HG02798 (cell line): ENCODE results near the gene FATE1.

ENCODE experiments used
- ATAC-seq: cut with Tn5 transposase; IDR thresholded peaks from one replicate; pipeline ENCODE4 v1.9.1; 2021; ENCODE audit warnings: mild to moderate bottlenecking; ENCODE audit not compliant: unreplicated experiment, poor library complexity

FATE1 gene

DNA sequence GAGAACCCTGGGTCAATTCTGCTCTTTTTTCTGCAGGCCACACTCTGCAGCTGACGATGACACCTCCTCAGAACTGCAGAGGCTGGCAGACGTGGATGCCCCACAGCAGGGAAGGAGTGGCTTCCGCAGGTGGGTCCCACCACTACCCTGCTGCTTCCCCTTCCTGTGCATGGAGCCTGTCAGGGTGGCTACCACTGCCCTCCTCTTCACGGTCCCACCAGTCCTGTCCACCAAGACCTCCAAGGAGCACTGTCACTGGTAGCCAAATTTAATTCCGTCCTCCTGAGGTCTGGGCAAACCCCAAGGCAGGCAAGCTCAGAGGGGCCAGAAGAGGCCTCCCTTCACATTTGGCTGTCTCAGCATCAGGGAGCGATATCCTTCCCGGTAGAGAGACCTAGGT is 22.9 kb downstream of the FATE1 start:
- ATAC-seq = no peak

DNA sequence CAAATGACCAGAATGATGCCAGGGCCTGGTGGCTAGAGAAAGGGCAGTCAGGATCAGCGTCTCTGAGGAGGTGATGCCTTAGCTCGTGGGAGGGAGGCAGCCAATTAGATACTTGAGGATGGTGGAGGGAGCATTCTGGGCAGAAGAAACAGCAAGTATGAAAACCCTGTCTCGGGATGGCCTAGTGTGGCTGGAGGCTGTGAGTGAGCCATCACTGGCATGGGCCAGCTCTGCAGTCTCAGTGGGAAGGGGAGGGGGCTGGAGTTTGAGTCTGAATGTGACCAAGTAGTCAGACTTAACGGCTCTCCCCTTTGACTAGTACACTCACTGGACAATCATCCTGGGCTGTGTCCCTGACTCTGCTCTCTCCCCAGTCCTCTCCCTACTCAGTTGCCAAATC is 25.8 kb downstream of the FATE1 start:
- no peak for ATAC-seq

DNA sequence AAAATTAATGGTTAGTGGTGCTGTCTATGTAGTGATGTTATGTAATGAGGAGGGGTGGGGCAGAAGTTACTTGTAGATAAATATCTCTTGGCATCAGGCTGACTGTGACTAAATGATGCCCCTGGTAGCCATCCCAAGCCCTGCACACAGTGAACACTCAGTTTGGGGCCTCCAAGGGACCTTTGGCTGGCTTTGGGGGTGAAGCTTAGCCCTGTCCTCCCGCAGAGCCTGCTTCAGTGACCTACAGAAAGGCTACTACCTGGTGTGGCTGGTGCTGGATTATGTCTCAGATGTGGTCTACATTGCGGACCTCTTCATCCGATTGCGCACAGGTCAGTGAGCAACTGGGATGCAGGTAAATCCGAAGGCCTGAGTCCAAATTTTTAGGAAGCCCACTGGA is 26.5 kb downstream of the FATE1 start:
- no peak for ATAC-seq

DNA sequence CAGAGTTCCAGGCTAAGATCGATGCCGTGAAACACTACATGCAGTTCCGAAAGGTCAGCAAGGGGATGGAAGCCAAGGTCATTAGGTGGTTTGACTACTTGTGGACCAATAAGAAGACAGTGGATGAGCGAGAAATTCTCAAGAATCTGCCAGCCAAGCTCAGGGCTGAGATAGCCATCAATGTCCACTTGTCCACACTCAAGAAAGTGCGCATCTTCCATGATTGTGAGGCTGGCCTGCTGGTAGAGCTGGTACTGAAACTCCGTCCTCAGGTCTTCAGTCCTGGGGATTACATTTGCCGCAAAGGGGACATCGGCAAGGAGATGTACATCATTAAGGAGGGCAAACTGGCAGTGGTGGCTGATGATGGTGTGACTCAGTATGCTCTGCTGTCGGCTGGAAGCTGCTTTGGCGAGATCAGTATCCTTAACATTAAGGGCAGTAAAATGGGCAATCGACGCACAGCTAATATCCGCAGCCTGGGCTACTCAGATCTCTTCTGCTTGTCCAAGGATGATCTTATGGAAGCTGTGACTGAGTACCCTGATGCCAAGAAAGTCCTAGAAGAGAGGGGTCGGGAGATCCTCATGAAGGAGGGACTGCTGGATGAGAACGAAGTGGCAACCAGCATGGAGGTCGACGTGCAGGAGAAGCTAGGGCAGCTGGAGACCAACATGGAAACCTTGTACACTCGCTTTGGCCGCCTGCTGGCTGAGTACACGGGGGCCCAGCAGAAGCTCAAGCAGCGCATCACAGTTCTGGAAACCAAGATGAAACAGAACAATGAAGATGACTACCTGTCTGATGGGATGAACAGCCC is 28.0 kb downstream of the FATE1 start:
- ATAC-seq = no peak

DNA sequence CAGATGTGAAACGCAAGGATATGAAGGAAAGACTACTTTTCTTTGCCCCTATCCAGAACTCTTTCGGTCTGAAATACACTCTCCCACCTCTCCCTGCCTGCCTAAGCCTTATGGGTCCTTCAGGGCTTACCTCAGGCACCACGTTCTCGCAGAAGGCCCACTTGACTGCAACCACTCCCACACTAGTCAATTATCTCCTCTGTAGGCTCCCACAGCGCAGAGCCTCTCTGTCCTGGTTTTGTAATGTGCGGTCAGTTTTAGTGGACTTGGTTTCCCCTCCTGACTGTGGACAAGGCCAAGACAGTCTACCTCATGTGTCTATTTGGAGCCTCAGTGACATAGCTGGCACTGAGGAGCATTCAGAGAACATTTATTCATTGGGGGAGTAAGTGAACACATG is 29.8 kb downstream of the FATE1 start:
- no peak for ATAC-seq

DNA sequence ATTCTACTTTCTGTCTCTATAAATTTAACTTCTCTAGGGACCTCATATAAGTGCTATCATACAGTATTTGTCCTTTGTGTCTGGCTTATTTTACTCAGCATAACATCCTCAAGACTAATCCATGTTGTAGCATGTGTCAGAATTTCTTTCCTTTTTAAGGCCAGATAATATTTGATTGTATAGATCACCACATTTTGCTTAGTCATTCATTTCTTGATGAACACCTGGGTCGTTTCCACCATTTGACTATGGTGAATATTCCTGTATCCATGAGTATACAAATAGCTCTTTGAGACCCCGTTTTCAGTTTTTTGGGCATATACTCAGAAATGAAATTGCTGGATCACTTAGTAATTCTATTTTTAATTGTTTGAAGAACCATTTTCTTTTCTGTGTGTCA is 30.7 kb downstream of the FATE1 start:
- ATAC-seq = no peak

DNA sequence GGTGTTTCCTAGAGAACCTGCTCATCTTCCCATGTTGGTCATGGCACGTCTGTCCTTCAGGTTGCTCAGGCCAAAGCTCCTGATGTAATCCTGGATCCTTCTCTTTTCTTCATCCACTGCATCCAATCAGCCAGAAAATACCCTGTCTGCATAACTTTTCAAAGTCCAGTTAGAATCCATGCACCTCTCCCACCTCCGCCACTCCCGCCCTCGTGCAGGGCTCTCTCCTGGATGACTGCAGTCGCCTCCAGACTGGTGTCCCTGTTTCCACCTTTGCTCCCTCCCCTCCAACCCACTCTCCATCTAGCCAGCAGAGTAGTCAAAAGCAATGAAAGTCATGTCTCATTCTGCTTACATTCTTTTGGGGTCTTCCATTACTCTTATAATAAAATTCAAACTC is 34.7 kb downstream of the FATE1 start:
- no peak for ATAC-seq

DNA sequence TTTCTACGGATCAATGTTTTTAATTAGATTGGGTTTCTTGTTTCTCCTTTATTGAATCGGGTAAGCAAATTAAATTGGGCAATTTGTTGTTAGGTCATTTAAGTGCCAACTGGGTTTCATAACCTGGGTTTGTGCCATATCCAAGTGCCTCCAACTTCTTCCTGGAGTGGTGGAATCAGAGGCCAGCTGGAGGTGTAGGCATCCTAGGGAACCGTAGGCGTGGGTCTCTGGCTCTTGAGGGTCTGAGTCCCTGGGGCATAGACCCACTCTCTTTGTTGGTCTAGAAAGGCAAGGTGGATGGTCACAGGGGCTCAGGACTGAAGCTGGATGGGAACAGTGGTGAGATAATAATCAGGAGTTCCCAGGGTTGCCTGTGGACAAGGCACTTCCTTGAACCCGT is 37.0 kb downstream of the FATE1 start:
- no peak for ATAC-seq

DNA sequence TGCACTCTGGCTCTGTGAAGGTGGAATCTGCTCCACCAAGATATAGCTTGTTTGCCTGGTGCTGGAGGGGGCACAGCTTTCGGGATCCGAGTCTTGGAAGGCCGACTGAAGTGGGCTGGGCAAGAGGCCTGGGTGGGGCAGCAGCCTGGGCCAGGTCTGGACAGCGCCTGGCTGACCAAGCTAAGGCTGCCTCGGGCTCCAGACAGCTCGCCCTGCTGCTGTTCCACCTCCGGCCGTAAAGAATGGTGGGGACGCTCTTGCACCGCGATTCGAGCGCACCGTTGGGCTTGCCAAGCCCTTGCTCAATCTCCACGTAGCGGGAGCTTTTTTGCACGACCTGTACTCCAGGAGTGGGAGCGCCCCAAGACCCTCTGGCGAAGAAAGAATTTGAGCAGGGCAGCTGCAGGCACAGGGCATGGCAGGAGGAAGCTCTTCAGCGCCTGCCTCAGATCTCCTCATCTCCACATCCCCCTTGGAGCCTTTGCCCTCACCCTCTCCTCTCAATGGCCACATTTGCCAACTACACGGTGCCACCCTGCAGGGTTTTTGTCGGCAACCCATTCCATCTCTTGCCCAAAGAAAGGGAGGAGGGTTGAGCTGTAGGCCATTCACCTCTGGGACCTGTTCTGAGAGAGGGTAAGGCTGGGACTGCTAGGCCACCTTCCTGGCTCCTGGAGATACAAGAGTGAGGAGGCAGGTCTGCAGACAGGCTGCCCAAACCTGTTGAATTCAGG is 37.6 kb downstream of the FATE1 start:
- ATAC-seq = peak; percentile 82

DNA sequence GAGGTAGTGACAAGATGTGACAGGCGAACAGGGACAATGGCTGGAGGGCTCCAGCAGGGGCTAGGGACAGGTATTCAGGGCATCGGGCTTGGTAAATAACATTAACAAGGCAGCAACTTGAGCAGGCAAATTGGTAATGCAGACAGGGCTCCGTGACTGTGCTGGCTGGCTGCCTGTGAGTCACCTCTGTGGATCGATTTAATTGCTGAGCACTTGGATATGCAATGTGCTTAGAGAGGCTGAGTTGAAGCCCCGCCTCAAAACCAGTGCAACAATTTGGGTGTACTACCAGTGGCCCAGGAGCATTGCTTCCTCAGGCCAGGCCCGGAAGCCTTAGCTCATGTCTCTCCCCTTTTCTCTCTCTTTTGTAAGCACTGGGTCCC is 38.2 kb downstream of the FATE1 start:
- no peak for ATAC-seq

DNA sequence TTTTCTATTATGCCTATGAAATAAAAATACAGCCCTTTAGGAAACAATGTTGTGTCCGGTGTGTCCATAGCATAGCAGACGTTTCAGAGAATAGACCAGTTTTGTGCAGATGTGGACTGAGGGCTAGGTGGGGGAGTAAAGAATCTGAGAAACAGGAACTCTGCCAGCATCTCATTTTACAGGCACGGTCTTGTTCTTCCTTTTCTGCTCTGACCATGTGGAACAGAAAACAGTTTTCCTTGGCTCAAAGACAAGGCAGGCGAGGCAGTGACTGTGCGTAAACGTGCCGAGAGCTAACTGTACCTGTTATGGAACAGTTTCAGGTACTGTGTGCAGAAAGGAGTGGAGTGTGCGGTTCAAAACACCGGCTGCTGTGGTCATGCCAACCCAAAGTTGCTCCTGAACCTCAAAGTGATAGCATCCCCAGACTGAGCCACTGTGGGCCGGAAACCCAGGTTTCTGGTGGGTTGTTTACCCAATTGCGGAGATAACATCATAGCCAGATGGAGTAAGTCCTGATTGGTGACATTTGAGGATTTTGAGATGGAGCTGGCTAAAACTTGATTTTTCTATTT is 38.9 kb downstream of the FATE1 start:
- no peak for ATAC-seq

DNA sequence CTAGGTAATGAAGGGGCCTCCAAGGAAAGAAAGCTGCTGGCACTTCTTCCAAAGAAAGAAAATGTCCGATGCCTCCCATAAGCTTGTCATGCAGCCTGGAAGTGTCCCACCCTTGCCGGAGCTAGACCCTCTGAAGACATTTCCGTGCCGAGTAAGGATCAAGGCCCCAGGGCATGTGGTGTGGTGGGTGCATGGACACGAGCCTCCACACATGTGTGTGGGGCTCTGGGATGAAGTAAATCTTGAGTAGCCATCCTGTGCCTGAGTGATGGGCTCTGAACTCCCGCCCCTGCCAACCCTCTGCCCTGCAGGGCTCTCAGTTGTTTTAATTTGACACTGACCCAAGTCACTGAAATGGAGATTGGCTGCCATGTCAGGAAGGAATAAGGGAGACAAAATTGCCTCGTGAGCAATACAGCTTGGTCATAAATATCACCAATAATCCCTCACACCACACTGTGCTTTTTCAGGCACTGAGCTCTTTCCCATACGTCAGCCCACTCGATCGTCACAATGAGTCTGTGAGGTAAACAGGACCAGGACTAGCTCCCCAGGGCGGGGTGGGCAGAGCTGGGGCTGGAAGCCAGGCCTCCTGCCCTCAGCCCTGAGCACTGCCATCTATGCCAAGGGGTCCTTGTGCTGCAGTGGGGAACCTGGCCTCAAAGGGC is 43.3 kb downstream of the FATE1 start:
- no peak for ATAC-seq

DNA sequence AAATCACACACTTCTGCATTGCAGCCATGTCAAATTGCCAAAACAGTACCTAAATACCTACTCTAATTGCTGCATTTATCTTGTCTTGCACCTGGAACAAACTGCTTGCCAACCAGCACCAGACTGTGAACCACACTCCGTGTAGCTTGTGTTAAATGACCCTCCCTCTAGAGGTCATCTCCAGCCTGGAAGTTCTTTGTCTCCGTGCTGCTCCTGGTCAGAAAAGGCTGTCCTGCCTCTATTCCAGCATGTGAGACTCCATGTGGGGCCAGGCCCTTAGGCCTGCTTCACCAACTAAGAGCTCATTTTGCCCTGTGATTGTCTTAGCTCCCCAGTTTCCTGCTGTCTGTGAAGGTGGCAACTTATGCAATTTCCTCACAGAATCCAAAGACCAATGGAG is 47.0 kb downstream of the FATE1 start:
- ATAC-seq = no peak

DNA sequence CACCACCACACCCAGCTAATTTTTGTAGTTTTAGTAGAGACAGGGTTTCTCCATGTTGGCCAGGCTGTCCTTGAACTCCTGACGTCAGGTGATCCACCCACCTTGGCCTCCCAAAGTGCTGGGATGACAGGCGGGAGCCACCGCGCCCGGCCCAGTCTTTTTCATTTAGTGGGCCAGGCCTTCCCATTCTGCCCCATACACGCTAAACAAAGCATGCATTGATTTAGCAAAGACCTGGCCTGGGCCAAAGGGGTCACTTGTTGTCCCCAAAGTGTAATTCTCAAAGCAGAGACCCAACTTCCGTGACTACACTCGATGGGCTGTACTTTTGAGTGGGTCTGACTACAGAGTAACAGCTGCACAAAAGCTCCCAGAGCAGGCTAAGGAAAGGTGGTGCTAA is 47.9 kb downstream of the FATE1 start:
- no peak for ATAC-seq

DNA sequence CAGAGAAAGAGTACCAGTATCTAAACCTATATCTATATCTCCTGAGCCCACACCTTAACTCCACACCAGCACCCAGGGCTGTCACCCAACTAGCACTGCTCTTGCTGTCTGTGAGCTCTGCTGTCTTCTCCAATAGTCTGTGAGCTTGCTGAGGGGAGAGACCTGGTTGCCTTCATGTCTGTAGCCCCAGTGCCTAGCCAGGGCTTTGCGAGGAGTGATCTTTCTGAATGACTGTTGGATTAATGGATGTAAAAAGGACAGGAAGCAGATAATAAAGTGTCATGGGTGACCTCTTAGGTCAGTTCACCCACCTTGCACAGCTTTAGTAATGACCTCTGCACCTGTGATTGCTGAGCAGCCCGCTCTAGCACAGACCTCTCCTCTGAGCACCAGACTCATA is 49.2 kb downstream of the FATE1 start:
- no peak for ATAC-seq

DNA sequence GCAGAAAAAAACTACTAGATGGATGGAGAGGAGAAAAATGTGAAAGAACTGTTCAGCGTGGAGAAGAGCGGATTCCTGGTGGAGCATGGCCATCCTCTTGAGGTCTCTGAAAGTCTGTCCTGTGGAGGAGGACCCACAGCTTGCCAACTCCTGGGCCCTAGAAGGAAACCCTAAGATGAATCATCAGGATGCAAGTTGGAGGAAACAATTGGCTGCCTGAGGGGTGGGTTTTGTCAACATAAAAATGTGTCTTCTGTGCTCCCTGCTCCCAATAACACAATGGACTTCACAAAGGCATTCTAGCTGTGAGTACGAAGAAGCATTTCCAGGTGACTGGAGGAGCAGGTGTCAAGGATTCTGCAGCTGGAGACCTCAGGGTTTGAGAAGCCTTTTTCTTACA is 55.9 kb downstream of the FATE1 start:
- ATAC-seq = no peak
